ENCODE results near the gene WFIKKN1.

WFIKKN1 gene

GRCh38 chr16:674214-674881, 43.6 kb downstream of the WFIKKN1 start:
- no peak for DNase-seq (ENCODE audit: low read depth)

- no peak for DNase-seq (ENCODE audit: low read depth)
These were observed 44.4 kb downstream of the WFIKKN1 start, which contains the start of gene RHBDL1 for GRCh38 chr16:674968-675883. Gene RHBDL1, plus strand, starts transcription at chr16:675671. Its CDS starts 120 bp downstream, at chr16:675791.

- DNase-seq (ENCODE audit: low read depth), result no peak
These were observed 45.2 kb downstream of the WFIKKN1 start for GRCh38 chr16:675884-676564.

- no peak for DNase-seq (ENCODE audit: low read depth)
These were observed 45.7 kb downstream of the WFIKKN1 start for GRCh38 chr16:676565-676902.

GRCh38 chr16:676913-677312, 46.1 kb downstream of the WFIKKN1 start:
- no peak for DNase-seq (ENCODE audit: low read depth)

- DNase-seq (ENCODE audit: low read depth), result no peak
These were observed 46.8 kb downstream of the WFIKKN1 start for GRCh38 chr16:677316-678190.

GRCh38 chr16:678209-678857, 47.5 kb downstream of the WFIKKN1 start:
- no peak for DNase-seq (ENCODE audit: low read depth)

GRCh38 chr16:678858-679813, 48.4 kb downstream of the WFIKKN1 start:
- no peak for DNase-seq (ENCODE audit: low read depth)

- peak; percentile 60 for DNase-seq (ENCODE audit: low read depth)
These were observed 49.2 kb downstream of the WFIKKN1 start, which contains the start of gene STUB1 for GRCh38 chr16:679814-680624. Gene STUB1, plus strand, starts transcription at chr16:680410. Its CDS starts 116 bp downstream, at chr16:680526.

- DNase-seq (ENCODE audit: low read depth), result no peak
These were observed 49.8 kb downstream of the WFIKKN1 start for GRCh38 chr16:680625-680945.

- DNase-seq (ENCODE audit: low read depth), result peak; percentile 31
These were observed 50.4 kb downstream of the WFIKKN1 start for GRCh38 chr16:680967-681745.

- no peak for DNase-seq (ENCODE audit: low read depth)
These were observed 51.1 kb downstream of the WFIKKN1 start for GRCh38 chr16:681746-682427.

GRCh38 chr16:682493-683395, 52.0 kb downstream of the WFIKKN1 start:
- no peak for DNase-seq (ENCODE audit: low read depth)

- DNase-seq (ENCODE audit: low read depth), result no peak
These were observed 52.7 kb downstream of the WFIKKN1 start for GRCh38 chr16:683396-684070.

All from fibroblast of the conjunctiva (primary cell).